ENCODE measurements around the gene WFDC6. TPM values are rescaled to one million over a fixed set of nuclear protein-coding genes. Genes with fewer than 3 reads are reported as not detected.

The WFDC6 gene
- total and polyA plus RNA-seq, 2 donors (not counting 1 experiment from before 2014, with no cell fraction given) = not detected

GRCh38 chr20:45548410-45548809 is 9.1 kb upstream of the WFDC6 start:
- 92% methylated on average over 3 of the region's 7 CpGs for WGBS (ENCODE audit: insufficient coverage)
- no peak for TF ChIP-seq CTCF (IDR thresholded peaks at IDR 0.05)
- no peak for TF ChIP-seq EZH2 (IDR thresholded peaks at IDR 0.05; ENCODE audit: borderline replicate concordance, insufficient read depth, low read depth, low read length, poor library complexity, severe bottlenecking)

GRCh38 chr20:45547206-45547770 is 8.0 kb upstream of the WFDC6 start, which contains the start of gene EPPIN:
Gene EPPIN, minus strand, starts transcription at chr20:45547401. Its CDS starts 44 bp downstream, at chr20:45547357.
- no peak for ATAC-seq (ENCODE audit: low read depth)
- CTCF ChIA-PET = no interaction called here

More at GRCh38 chr20:45548410-45548809, 9.1 kb upstream of the WFDC6 start:
- H3K9me3 ChIP-seq (ENCODE audit: control extremely low read depth in 1 of 3, control insufficient read depth in 2 of 3, insufficient read depth in 1 of 3, low read length in 2 of 3) = peaks cover 0 to 3% (median 1%) of the 10 kb centered on the region in 3 donors
- no peak for ATAC-seq (ENCODE audit: low read depth)
- intact Hi-C loops (cut with micrococcal nuclease) = no loop called here
- H3K4me1 Mint-ChIP-seq = no peaks in the 10 kb centered on the region
- no peaks in the 10 kb centered on the region for H4K20me1 ChIP-seq (ENCODE audit: control insufficient read depth, insufficient read depth, low read length, poor library complexity, severe bottlenecking)
- no peak overlapping the region for H3K4me2 ChIP-seq (replicated peaks; ENCODE audit: low read depth, low read length, poor library complexity, severe bottlenecking)
- no peaks in the 10 kb centered on the region for H3K36me3 ChIP-seq (replicated peaks in 1 of 2; ENCODE audit: control extremely low read depth in 1 of 2, control insufficient read depth in 1 of 2, extremely low read depth in 1 of 2, insufficient read depth in 2 of 2, low read length in 1 of 2)
- no peak overlapping the region for H3K4me3 ChIP-seq (ENCODE audit: control extremely low read depth in 1 of 5, extremely low read depth in 1 of 5, insufficient read depth in 1 of 5, low read depth in 2 of 5, low read length in 4 of 5)
- H3K27ac ChIP-seq (ENCODE audit: low read length in 2 of 2) = no peak overlapping the region
- H3K4me1 ChIP-seq (ENCODE audit: control insufficient read depth in 2 of 2, insufficient read depth in 2 of 2, low read length in 2 of 2) = no peaks in the 10 kb centered on the region
- ChIA-PET CTCF (no interaction called here), POLR2A (no interaction called here)
- no peak overlapping the region for H3K9ac ChIP-seq (ENCODE audit: low read length)
- no peaks in the 10 kb centered on the region for H3K79me2 ChIP-seq (ENCODE audit: control insufficient read depth, insufficient read depth, low read length)
- H2AFZ ChIP-seq (ENCODE audit: insufficient read depth, low read depth, low read length, poor library complexity, severe bottlenecking) = no peak overlapping the region
- peaks cover 0 to 7% (median 4%) of the 10 kb centered on the region in 4 experiments for H3K27me3 ChIP-seq (replicated peaks in 1 of 4; ENCODE audit: control extremely low read depth in 1 of 4, control insufficient read depth in 3 of 4, insufficient read depth in 4 of 4, low read length in 3 of 4)
- H3K4me3 Mint-ChIP-seq = no peak overlapping the region
- H3K9me3 Mint-ChIP-seq (ENCODE audit: insufficient read depth) = peaks cover 9% of the 10 kb centered on the region
- H3K27me3 Mint-ChIP-seq = peaks cover 60% of the 10 kb centered on the region
- no peak for DNase-seq
- no peak overlapping the region for H3K27ac Mint-ChIP-seq

More at GRCh38 chr20:45547206-45547770, 8.0 kb upstream of the WFDC6 start, which contains the start of gene EPPIN:
- peaks cover 0 to 5% (median 3%) of the 10 kb centered on the region in 4 experiments for H3K27me3 ChIP-seq (replicated peaks in 1 of 4; ENCODE audit: control extremely low read depth in 1 of 4, control insufficient read depth in 3 of 4, insufficient read depth in 4 of 4, low read length in 3 of 4)
- H3K36me3 ChIP-seq (replicated peaks in 1 of 2; ENCODE audit: control extremely low read depth in 1 of 2, control insufficient read depth in 1 of 2, extremely low read depth in 1 of 2, insufficient read depth in 2 of 2, low read length in 1 of 2) = no peaks in the 10 kb centered on the region
- no peaks in the 10 kb centered on the region for H4K20me1 ChIP-seq (ENCODE audit: control insufficient read depth, insufficient read depth, low read length, poor library complexity, severe bottlenecking)
- H3K4me1 ChIP-seq (ENCODE audit: control insufficient read depth in 2 of 2, insufficient read depth in 2 of 2, low read length in 2 of 2) = no peaks in the 10 kb centered on the region
- no peak for DNase-seq
- H3K4me2 ChIP-seq (replicated peaks; ENCODE audit: low read depth, low read length, poor library complexity, severe bottlenecking) = no peak within 1 kb of the TSS
- WGBS (ENCODE audit: insufficient coverage) = 87% methylated on average over 4 of the region's 6 CpGs
- H3K27ac Mint-ChIP-seq = no peak within 1 kb of the TSS
- H2AFZ ChIP-seq (ENCODE audit: insufficient read depth, low read depth, low read length, poor library complexity, severe bottlenecking) = no peak within 1 kb of the TSS
- no peaks in the 10 kb centered on the region for H3K79me2 ChIP-seq (ENCODE audit: control insufficient read depth, insufficient read depth, low read length)
- intact Hi-C loops (cut with micrococcal nuclease) = loop anchor here (2.0 kb wide), 1 partner anchor 224 kb away; no protein-coding TSS in a partner anchor
- H3K27me3 Mint-ChIP-seq = peaks cover 65% of the 10 kb centered on the region
- POLR2A ChIA-PET = no interaction called here
- no peak within 1 kb of the TSS for H3K4me3 Mint-ChIP-seq
- no peaks in the 10 kb centered on the region for H3K4me1 Mint-ChIP-seq
- H3K9me3 ChIP-seq (ENCODE audit: control extremely low read depth in 1 of 3, control insufficient read depth in 2 of 3, insufficient read depth in 1 of 3, low read length in 2 of 3) = peaks cover 0 to 3% (median 1%) of the 10 kb centered on the region in 3 donors
- TF ChIP-seq CTCF (IDR thresholded peaks at IDR 0.05) (no peak), EZH2 (IDR thresholded peaks at IDR 0.05; ENCODE audit: borderline replicate concordance, insufficient read depth, low read depth, low read length, poor library complexity, severe bottlenecking) (no peak)
- H3K9me3 Mint-ChIP-seq (ENCODE audit: insufficient read depth) = peaks cover 9% of the 10 kb centered on the region
- no peak within 1 kb of the TSS for H3K9ac ChIP-seq (ENCODE audit: low read length)
- H3K27ac ChIP-seq (ENCODE audit: low read length in 2 of 2) = no peak within 1 kb of the TSS
- no peak within 1 kb of the TSS for H3K4me3 ChIP-seq (ENCODE audit: control extremely low read depth in 1 of 5, extremely low read depth in 1 of 5, insufficient read depth in 1 of 5, low read depth in 2 of 5, low read length in 4 of 5)

All from B cell (primary cell).